ENCODE measurements around the gene NXPH3. TPM values are rescaled to one million over a fixed set of nuclear protein-coding genes. Genes with fewer than 3 reads are reported as not detected.

The NXPH3 gene
- total and polyA plus RNA-seq, 2 donors (not counting 1 experiment from before 2014, with no cell fraction given): not detected

GRCh38 chr17:49588726-49589576 lies 13.3 kb downstream of the NXPH3 start:
- H3K27ac ChIP-seq (ENCODE audit: low read length in 2 of 2): no peak overlapping the region
- H2AFZ ChIP-seq (ENCODE audit: insufficient read depth, low read depth, low read length, poor library complexity, severe bottlenecking): no peak overlapping the region
- no peaks in the 10 kb centered on the region for H4K20me1 ChIP-seq (ENCODE audit: control insufficient read depth, insufficient read depth, low read length, poor library complexity, severe bottlenecking)
- ATAC-seq (ENCODE audit: low read depth) (no peak), DNase-seq (no peak)
- Mint-ChIP-seq H3K4me1 (no peaks in the 10 kb centered on the region), H3K27me3 (no peaks in the 10 kb centered on the region), H3K27ac (no peak overlapping the region), H3K4me3 (no peak overlapping the region), H3K9me3 (ENCODE audit: insufficient read depth) (no peaks in the 10 kb centered on the region)
- WGBS (ENCODE audit: insufficient coverage): 98% methylated on average over 5 of the region's 8 CpGs
- H3K4me1 ChIP-seq (ENCODE audit: control insufficient read depth in 2 of 2, insufficient read depth in 2 of 2, low read length in 2 of 2): no peaks in the 10 kb centered on the region
- no peaks in the 10 kb centered on the region for H3K27me3 ChIP-seq (replicated peaks in 1 of 4; ENCODE audit: control extremely low read depth in 1 of 4, control insufficient read depth in 3 of 4, insufficient read depth in 4 of 4, low read length in 3 of 4)
- H3K79me2 ChIP-seq (ENCODE audit: control insufficient read depth, insufficient read depth, low read length): no peaks in the 10 kb centered on the region
- TF ChIP-seq EZH2 (IDR thresholded peaks at IDR 0.05; ENCODE audit: borderline replicate concordance, insufficient read depth, low read depth, low read length, poor library complexity, severe bottlenecking): no peak
- TF ChIP-seq, protein P1, sequence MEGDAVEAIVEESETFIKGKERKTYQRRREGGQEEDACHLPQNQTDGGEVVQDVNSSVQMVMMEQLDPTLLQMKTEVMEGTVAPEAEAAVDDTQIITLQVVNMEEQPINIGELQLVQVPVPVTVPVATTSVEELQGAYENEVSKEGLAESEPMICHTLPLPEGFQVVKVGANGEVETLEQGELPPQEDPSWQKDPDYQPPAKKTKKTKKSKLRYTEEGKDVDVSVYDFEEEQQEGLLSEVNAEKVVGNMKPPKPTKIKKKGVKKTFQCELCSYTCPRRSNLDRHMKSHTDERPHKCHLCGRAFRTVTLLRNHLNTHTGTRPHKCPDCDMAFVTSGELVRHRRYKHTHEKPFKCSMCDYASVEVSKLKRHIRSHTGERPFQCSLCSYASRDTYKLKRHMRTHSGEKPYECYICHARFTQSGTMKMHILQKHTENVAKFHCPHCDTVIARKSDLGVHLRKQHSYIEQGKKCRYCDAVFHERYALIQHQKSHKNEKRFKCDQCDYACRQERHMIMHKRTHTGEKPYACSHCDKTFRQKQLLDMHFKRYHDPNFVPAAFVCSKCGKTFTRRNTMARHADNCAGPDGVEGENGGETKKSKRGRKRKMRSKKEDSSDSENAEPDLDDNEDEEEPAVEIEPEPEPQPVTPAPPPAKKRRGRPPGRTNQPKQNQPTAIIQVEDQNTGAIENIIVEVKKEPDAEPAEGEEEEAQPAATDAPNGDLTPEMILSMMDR (IDR thresholded peaks at IDR 0.05): no peak
- H3K4me3 ChIP-seq (ENCODE audit: control extremely low read depth in 1 of 5, extremely low read depth in 1 of 5, insufficient read depth in 1 of 5, low read depth in 2 of 5, low read length in 4 of 5): no peak overlapping the region
- H3K9ac ChIP-seq (ENCODE audit: low read length): no peak overlapping the region
- no peaks in the 10 kb centered on the region for H3K36me3 ChIP-seq (replicated peaks in 1 of 2; ENCODE audit: control extremely low read depth in 1 of 2, control insufficient read depth in 1 of 2, extremely low read depth in 1 of 2, insufficient read depth in 2 of 2, low read length in 1 of 2)
- ChIA-PET POLR2A (no interaction called here), CTCF (interaction anchor here (1.0 to 1.7 kb wide), 2 partner anchors 32 to 107 kb away, joined by 3 read pairs; no protein-coding TSS in a partner anchor)
- H3K9me3 ChIP-seq (ENCODE audit: control extremely low read depth in 1 of 3, control insufficient read depth in 2 of 3, insufficient read depth in 1 of 3, low read length in 2 of 3): no peaks in the 10 kb centered on the region
- intact Hi-C loops (cut with micrococcal nuclease): no loop called here
- no peak overlapping the region for H3K4me2 ChIP-seq (replicated peaks; ENCODE audit: low read depth, low read length, poor library complexity, severe bottlenecking)

DNA sequence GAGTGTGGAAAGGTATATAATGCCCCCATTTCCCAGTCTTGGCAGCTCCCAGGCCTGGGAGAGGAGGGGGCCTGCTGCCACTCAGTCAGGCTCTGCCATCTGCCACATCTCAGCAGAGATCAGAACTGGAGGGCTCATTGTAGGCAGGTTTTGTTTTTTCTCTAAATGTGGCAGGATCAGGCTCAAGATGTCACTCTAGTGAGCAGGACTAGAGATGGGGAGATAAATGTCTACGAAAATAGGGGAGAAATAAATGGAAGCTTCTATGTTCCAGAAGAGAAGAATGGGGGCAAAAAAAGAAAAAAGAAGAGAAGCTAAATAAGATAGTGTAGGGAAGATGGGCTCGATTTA lies 13.9 kb downstream of the NXPH3 start:
- ATAC-seq (ENCODE audit: low read depth): no peak

More for the DNA sequence above, 13.9 kb downstream of the NXPH3 start:
- ChIA-PET CTCF (interaction anchor here (1.0 to 1.7 kb wide), 2 partner anchors 33 to 106 kb away, joined by 3 read pairs; no protein-coding TSS in a partner anchor), POLR2A (no interaction called here)
- Histone ChIP-seq H3K27ac (ENCODE audit: low read length in 2 of 2) (no peak overlapping the region), H4K20me1 (ENCODE audit: control insufficient read depth, insufficient read depth, low read length, poor library complexity, severe bottlenecking) (no peaks in the 10 kb centered on the region), H3K4me1 (ENCODE audit: control insufficient read depth in 2 of 2, insufficient read depth in 2 of 2, low read length in 2 of 2) (no peaks in the 10 kb centered on the region), H3K9ac (ENCODE audit: low read length) (no peak overlapping the region), H2AFZ (ENCODE audit: insufficient read depth, low read depth, low read length, poor library complexity, severe bottlenecking) (no peak overlapping the region), H3K4me3 (ENCODE audit: control extremely low read depth in 1 of 5, extremely low read depth in 1 of 5, insufficient read depth in 1 of 5, low read depth in 2 of 5, low read length in 4 of 5) (no peak overlapping the region), H3K9me3 (ENCODE audit: control extremely low read depth in 1 of 3, control insufficient read depth in 2 of 3, insufficient read depth in 1 of 3, low read length in 2 of 3) (no peaks in the 10 kb centered on the region), H3K36me3 (replicated peaks in 1 of 2; ENCODE audit: control extremely low read depth in 1 of 2, control insufficient read depth in 1 of 2, extremely low read depth in 1 of 2, insufficient read depth in 2 of 2, low read length in 1 of 2) (peaks cover 0 to 4% of the 10 kb centered on the region in 2 experiments), H3K27me3 (replicated peaks in 1 of 4; ENCODE audit: control extremely low read depth in 1 of 4, control insufficient read depth in 3 of 4, insufficient read depth in 4 of 4, low read length in 3 of 4) (no peaks in the 10 kb centered on the region), H3K4me2 (replicated peaks; ENCODE audit: low read depth, low read length, poor library complexity, severe bottlenecking) (no peak overlapping the region), H3K79me2 (ENCODE audit: control insufficient read depth, insufficient read depth, low read length) (no peaks in the 10 kb centered on the region)
- TF ChIP-seq, protein P1 (IDR thresholded peaks at IDR 0.05): no peak
- no peak for TF ChIP-seq EZH2 (IDR thresholded peaks at IDR 0.05; ENCODE audit: borderline replicate concordance, insufficient read depth, low read depth, low read length, poor library complexity, severe bottlenecking)
- H3K4me1 Mint-ChIP-seq: no peaks in the 10 kb centered on the region
- DNase-seq: no peak
- H3K4me3 Mint-ChIP-seq: no peak overlapping the region
- intact Hi-C loops (cut with micrococcal nuclease): no loop called here
- WGBS (ENCODE audit: insufficient coverage): 100% methylated on average over 1 of the region's 2 CpGs
- no peaks in the 10 kb centered on the region for H3K27me3 Mint-ChIP-seq
- H3K27ac Mint-ChIP-seq: no peak overlapping the region
- no peaks in the 10 kb centered on the region for H3K9me3 Mint-ChIP-seq (ENCODE audit: insufficient read depth)

Data from B cell (primary cell).